SKM-1 (cell line): Measurements from ENCODE around the gene HSBP1L1.

Source experiments
- DNase-seq: peaks from one replicate; lab custom pipeline; 2025; ENCODE audit not compliant: unreplicated experiment; lab: John Stamatoyannopoulos, UW

Gene HSBP1L1

DNA sequence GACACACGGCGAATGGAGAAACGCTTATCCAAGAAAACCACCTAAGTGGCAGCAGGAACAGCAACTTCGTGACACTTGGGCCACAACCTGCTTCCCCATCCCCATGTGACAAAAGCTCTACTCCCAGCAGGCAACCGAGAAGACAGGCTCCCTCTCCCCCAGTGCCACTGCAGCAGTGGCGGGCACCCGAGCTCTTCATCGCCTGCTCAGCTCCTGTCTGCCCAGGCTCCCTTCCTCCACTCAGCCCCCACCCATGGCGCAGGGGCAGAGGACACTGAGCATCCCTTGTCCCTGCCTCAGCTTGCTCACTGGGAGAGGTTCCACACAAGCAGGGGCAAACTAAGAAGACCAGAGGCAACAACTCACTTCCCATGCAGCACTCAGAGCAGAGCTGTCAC lies 35.9 kb upstream of the HSBP1L1 start:
- no peak for DNase-seq

DNA sequence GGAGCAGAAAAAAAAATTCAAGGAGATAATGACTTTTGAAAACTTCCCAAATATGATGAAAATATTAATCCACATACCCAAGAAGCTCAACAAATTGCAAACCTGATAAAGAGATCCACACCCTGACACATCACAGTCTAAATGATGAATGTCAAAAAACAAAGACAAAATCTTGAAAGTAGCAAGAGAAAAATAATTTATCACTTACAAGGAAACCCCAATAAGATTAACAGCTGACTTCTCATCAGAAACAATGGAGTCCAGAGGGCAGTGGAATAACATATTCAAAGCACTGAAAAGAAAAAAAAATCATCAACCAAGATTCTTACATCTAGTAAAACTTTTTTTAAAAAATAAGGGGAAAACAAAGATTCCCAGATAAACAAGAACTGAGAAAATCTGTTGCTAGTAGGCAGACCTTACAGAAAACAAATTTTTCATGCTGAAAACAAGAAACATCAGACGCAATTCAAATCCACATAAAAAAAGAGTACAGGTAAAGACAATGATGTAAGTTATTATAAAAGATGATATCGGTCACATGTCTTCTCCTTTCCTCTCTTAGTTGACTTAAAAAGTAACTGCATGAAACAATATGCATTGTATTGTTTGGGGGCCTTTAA lies 34.3 kb upstream of the HSBP1L1 start:
- DNase-seq = no peak

DNA sequence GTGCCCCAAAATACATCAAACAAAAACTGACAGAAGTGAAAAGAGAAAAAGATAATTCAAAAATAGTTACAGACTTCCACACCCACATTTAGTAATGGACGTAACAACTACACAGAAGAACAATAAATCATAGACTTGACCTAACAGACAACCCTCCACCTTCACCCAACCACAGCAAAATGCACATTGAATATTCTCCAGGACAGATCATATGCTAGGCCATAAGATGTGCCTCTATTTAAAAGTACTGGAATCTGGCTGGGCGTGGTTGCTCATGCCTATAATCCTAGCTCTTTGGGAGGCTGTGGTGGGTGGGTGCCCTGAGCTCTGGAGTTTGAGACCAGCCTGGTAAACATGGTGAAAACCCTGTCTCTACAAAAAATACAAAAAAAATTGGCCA lies 33.0 kb upstream of the HSBP1L1 start:
- no peak for DNase-seq

DNA sequence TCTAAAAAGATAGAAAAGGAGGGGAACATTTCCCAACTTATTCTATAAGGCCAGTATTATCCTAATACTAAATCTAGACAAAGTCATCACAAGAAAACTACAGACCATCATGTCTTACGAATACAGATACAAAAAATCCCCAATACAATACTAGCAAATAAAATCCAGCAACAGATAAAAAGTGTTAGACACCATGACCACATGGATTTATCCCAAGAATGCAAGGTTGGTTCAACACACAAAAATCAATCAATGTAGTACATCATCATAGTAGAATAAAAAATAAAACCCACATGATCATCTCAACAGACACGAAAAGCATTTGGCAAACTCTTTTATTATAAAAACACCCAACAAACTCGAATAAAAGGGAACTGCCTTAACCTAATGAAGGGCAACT lies 31.5 kb upstream of the HSBP1L1 start:
- DNase-seq = no peak

DNA sequence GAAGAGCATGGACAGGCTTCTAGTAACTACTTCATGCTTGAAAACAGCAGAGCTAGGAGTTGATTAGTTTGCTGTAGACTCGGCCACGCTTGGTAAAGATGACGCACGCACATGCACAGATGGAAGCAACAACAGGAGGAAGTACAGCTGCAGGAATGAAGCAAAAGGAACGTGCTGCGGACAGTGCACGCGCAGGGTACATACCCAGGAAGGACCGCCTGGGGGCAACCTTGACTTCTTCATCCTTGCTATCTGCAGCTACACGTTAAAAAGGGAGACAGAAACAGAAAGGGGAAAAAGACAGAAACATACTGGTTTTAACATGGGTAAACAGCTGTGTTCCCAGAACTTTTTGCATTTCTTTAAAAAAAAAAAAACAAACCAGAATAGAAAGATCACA lies 30.7 kb upstream of the HSBP1L1 start:
- DNase-seq = no peak

DNA sequence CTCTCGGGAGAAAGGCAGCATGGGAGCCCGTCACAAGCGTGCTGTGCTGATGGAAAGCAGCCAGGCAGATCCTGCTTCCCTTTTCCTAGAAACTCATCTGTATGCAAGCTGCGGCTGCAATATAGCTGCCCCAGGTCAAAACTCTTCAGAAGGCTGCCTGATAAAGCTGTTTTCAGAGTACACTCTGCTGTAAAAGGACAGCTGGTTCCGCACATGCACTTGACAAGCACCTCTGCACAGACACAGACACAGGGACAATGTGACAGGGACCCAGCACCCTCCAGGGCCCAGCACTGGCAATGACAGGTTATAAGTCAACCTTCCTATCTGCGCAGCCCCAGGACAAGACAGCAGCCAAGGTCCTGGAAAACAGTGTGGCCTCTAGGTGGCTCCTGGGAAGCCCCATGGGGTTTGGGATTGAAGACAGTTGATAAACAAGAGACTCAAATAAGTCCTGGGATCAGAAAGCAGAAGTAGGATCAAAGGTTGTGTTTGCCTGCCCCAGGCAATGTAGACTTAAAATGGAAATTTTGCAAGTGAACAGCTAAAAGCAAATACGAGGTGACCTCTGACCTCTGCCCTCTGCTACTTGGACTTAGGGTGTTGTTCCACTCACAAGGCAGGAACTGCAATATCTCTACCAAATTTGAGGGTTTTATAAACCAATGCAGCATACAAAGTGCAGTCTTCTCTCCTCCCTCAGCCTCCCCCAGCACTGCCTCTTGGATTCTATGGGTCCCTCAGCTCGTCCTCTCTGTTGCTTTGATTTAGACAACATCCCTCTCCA lies 29.9 kb upstream of the HSBP1L1 start:
- no peak for DNase-seq

DNA sequence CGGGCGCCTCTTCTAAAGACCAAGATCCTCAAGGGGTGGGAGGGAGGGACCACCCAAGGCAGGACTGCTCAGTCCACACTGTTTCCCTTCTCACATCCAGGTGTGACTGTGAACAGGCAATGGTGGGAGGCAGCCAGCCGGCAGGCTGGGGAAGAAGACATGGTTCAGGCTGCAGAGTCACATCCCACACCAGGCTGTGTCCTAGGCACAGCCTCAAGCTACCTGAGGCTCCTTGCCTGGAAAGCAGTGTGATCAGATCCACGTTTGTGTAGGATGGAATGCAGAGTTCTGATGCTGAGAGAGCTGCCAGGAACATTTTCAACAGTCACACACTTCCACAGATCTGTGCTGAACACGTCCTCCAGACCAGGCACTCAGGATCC lies 29.4 kb upstream of the HSBP1L1 start:
- DNase-seq = no peak

DNA sequence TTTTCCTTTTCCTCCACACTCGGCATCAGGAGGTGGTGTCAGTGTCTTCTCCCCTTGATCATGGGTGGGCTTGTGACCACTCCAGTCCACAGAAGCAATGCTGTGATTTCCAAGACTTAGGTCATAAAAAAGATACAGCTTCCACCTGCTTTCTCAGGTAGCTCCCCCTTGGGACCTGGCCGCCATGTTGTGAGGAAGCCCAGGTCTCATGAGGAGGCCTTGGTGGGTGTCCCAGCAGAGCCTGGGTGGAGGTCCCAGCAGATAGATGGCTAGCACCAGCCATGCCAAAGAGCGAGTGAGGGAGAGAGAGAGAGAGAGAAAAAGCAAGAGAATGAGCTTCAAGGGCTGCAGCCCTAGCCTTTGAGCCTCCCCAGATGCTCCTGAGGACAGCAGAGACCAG lies 28.9 kb upstream of the HSBP1L1 start:
- no peak for DNase-seq

DNA sequence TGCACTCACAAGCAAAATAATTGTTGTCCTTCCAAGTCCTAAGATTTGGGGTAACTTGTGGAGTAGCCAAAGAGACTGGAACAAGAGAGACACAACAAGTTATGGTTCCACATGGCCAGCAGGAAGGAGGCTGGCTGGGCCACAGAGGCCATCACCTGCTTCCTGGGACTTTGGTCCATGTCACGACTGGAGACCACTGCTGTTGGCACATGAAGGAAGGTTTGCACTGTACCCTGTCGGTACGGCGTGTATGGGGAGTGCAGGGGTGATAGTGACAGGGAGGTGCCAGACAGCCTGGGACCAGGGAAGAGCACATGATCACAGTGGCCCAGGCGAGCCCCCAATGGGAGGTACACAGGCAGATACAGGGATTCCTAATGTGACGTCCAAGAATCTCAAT lies 28.5 kb upstream of the HSBP1L1 start:
- no peak for DNase-seq

DNA sequence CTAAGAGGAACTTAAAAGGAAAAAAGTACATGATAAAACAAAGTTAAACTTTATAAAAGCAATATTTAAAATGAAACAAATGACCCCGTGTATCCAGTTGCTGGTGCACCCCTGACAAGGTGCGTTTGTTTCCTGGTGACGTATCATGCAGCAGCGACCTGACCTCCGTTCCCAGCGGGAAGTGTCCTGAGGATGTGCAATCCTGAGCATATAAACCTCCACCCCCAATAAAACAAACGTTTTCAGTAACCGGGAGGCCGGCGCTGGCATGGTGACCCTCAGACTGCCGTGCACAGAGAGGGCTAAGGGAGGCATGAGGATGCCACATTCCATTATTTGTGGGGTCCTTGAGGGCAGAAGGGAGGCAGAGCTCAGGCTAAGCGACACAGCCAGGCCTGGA lies 27.8 kb upstream of the HSBP1L1 start:
- no peak for DNase-seq

DNA sequence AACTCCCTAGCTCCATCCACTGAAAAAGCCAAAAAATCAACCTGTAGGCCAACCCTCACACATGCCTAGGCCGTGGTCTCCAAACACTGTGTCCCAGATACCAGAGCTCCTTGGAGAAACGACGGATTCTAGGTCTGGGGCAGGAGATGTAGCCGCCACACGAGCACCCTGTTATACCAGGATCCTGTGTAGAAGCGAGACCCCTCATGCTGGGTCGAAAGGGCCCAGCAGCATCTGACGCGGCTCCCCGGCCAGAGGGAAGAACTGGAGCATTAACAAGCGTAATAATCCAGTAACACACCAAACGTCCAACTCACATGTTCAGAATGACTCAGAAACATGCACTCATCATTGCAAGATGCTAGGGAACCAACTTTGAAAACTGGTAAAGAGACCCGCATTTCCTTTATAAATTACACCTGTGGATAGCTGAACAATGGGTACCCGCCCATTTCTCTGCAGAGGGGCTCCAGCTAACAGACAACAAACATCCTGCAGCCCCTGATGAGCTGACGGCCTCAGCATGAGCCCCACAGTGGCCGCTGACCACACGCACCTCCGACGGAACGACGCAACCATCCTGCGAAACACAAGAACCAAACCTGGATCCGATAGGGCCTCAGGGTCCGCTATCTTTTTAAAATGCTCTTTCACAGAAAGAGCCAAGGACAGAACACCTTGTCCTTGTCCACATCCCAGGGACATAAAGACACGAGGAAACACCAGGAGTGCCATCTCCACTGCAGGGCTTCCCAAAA lies 27.2 kb upstream of the HSBP1L1 start:
- DNase-seq = no peak

DNA sequence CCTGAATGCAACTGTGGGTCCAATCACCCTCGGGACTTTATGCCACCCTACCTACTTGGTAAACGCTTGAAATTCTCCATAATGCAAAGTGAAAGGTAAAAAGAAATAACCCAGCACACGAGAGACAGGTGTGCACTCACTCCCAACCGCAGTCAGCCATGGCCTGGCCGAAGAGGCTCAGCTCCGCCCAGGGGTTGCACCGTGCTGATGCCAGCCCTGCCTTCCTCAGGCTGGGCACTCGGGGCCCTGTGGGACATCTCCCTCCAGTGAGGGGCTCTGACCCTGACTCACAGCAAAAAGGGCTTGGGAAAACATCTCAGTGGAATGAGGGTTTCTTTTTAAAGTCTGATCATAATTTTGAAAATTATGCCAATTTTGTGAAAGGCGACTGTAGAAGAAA lies 26.2 kb upstream of the HSBP1L1 start:
- no peak for DNase-seq

DNA sequence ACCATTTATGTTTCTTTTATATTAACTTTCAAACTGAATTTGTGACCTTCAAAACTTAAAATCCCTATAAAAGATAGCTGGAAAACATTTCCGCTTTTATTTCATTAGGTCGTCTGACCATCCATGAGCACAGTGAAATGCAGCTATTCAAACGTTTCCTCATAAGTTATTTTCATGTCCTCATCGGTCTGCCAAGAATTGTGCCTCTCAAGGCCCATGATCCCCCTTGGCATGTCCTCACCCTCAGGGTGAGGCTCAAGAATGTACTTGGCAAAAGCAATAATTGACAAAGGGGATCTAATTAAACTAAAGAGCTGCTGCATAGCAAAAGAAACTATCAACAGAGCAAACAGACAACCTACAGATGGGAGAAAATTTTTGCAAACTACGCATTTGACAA lies 25.3 kb upstream of the HSBP1L1 start:
- DNase-seq = no peak

DNA sequence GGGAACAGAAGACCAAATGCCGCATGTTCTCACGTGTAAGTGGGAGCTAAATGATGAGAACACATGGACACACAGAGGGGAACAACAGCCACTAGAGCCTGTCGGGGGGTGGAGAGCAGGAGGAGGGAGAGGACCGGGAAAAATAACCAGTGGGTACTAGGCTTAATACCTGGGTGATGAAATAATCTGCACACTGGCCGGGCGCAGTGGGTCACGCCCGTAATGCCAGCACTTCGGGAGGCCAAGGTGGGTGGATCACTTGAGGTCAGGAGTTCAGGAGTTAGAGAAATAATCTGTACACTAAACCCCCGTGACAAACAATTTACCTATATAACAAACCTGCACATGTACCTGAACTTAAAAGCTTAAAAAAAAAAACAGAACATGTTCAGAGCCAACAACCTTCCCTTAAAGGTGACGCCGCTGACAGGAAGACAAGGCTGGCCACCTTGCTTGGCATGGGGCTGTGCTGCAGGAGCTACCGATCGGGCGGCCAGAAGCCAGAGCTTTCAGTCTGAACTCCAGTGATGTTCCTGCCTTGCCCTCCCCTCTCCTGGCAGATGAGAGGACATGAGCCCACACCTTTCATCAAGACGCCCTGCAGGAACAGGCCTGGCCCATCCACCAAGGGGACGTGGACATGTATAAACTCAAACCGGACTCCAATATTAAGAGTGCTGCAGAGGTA lies 24.2 kb upstream of the HSBP1L1 start:
- DNase-seq = no peak

DNA sequence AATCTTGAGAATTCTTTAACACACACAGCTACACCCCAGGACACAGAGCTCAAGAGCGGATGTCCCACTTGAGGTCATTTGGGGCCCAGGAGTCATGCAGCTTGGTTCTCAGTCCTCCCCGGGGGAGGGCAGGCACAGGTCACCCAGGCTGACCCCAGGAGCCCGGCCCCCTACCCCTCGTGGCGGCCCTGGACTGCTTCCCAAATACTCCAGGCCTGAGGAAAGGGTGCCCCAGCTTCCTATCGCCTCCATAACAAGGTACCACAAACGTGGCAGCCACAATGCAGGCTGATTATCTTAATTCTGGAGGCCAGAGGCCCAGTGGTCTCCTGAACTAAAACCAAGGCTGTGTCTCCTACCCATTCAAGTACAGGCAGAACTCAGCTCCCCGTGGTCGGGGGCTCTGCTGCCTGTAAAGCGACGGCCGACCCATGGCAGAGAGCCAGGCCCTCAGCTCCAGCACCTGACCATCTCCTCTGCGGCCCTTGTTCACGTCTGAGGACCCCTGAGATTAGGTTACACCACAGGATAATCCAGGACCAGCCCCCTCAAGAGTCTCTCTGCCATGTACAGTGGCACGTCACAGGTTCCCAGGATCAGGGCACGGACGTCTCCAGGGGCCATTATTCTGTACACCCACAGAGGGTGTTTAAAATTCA lies 23.5 kb upstream of the HSBP1L1 start:
- no peak for DNase-seq

DNA sequence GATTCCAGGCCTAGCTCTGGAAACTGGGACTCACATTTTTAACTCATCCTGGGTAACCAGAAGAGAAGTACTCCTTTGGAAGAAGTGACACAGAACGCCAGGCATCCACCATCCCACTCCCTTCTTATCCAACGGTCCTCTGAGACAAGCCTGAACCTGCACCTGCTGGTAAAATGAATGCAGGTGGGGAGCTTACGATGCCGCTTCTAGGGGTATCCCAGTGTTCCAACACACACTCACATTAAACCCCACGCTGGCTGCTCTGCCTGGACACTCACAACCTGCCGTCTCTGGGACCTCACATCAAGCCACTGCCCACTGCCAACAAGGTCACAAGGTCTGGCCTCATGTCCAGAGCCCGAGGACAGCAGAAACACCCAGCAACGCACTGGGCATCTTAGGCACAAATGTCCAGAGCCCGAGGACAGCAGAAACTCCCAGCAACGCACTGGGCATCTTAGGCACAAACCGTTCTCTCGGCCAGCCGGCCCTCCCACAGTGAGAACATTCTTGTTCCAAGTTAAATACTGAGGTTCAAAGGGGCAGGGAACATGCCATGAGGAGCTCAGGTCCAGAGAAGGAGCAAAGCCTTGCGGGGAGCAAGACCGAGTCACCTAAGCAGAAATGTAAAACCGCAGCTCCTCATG lies 22.8 kb upstream of the HSBP1L1 start:
- DNase-seq = no peak

DNA sequence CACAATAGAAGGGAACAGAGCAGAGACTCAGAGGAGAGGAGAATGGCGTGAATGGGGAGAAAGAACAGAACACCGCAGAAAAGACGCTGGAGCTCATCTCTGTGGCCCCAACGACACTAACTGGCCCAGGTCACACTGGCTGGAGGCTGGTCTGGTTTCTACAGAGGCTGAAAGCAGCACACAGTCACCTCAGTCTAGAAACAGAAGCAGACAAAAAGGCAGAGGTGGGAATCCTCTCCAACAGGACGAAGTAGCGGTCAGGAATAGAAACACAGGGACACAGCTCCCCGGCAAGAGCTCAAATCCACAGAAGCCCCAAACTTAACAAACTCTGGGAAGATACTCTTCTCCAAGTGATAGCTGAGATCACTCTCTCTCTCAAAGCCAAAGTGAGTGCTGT lies 22.2 kb upstream of the HSBP1L1 start:
- no peak for DNase-seq

DNA sequence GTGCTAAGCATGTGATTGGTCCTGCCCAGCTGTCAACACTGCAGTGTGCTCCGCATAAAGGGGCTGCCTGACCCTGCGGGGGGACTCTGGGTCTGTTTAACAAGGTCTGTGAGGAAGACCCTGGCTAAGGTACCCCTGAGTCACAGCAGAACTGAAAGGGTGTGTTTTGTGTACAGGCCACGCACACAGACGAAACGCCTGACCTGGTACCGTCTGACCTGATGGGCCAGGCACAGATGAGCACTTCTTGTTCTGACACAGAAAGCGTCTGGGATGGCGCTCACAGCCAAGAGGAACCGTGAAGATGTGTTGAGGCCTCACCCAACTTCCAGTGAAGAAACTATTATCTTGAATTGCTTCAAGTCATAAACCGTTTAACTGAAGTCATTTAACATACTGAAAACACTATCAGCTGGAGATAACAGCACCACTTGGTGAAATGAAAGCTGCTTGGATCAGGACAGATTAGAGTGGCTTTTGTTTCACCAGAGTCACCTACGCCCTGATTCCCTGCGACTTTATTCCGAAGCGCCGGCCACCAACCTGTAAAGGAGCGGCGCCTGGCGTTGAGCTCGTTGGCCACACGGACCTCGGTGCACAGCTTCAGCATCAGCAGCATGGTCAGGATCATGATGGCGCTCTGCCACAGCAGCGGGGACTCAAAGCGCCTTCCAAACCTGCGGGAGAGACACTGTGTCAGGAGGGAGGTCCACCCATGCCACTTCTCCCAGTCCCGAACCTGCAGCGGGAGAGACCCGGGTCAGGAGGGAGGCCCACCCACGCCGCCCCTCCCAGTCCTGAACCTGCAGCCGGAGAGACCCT lies 21.4 kb upstream of the HSBP1L1 start:
- DNase-seq = no peak

DNA sequence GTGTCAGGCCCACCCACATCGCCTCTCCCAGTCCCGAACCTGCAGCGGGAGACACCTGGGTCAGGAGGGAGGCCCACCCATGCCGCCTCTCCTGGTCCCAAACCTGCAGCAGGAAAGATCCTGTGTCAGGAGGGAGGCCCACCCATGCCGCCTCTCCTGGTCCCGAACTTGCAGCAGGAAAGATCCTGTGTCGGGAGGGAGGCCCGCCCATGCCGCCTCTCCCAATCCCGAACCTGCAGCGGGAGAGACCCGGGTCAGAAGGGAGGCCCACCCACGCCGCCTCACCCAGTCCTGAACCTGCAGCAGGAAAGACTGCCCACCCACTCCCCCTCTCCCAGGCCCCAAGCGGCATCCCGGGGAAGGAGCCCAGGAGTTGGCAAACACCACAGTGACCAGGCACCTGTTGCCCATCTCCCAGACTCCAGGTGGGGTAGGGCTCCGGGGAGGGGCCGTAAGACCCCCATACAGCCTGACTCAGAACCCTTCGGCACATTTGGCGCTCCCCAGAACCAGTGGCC lies 20.8 kb upstream of the HSBP1L1 start:
- DNase-seq = no peak
